Measurements from ENCODE around the gene GSPT1.
"Not testable (repeated sequence)": the region's sequence is repeated elsewhere in the genome, so short reads cannot be mapped to it uniquely, and the experiment has no call there.

The GSPT1 gene

GRCh38 chr16:11962457-11962856, 46.7 kb upstream of the GSPT1 start:
- H3K27ac ChIP-seq (ENCODE audit: low read depth, low read length); H4K12ac ChIP-seq (ENCODE audit: low read depth, low read length); H3K79me2 ChIP-seq (ENCODE audit: control insufficient read depth, insufficient read depth, low read length, poor library complexity); H3K4me3 ChIP-seq (ENCODE audit: low read depth, low read length); H3K27me3 ChIP-seq (ENCODE audit: insufficient read depth, low read length); H2AFZ ChIP-seq (ENCODE audit: insufficient read depth, low read length, poor library complexity); H2AK5ac ChIP-seq (ENCODE audit: low read length); H2BK120ac ChIP-seq (ENCODE audit: insufficient read depth, low read length, poor library complexity); H3K9me3 ChIP-seq (ENCODE audit: insufficient read depth, low read depth, low read length); H3K4ac ChIP-seq (ENCODE audit: low read depth, low read length); H3K23ac ChIP-seq (ENCODE audit: low read length); DNase-seq; H3K9ac ChIP-seq (ENCODE audit: low read length); H3K18ac ChIP-seq (ENCODE audit: low read length); H3K4me1 ChIP-seq (ENCODE audit: control insufficient read depth in 1 of 2, insufficient read depth in 2 of 2, low read length in 2 of 2); H2BK12ac ChIP-seq (ENCODE audit: low read length); H3K14ac ChIP-seq (ENCODE audit: low read length); H2BK5ac ChIP-seq (ENCODE audit: low read depth, low read length, poor library complexity); H4K91ac ChIP-seq (ENCODE audit: low read depth, low read length); H3K4me2 ChIP-seq (ENCODE audit: low read length); H3K36me3 ChIP-seq (ENCODE audit: control insufficient read depth in 1 of 2, insufficient read depth in 2 of 2, low read length in 2 of 2); H4K8ac ChIP-seq (ENCODE audit: low read depth, low read length); H3K79me1 ChIP-seq (ENCODE audit: low read length): not testable (repeated sequence)
- no CpG with 5 or more reads among the region's 5 CpGs for WGBS (ENCODE audit: extremely low coverage, insufficient coverage, insufficient read length)

DNA sequence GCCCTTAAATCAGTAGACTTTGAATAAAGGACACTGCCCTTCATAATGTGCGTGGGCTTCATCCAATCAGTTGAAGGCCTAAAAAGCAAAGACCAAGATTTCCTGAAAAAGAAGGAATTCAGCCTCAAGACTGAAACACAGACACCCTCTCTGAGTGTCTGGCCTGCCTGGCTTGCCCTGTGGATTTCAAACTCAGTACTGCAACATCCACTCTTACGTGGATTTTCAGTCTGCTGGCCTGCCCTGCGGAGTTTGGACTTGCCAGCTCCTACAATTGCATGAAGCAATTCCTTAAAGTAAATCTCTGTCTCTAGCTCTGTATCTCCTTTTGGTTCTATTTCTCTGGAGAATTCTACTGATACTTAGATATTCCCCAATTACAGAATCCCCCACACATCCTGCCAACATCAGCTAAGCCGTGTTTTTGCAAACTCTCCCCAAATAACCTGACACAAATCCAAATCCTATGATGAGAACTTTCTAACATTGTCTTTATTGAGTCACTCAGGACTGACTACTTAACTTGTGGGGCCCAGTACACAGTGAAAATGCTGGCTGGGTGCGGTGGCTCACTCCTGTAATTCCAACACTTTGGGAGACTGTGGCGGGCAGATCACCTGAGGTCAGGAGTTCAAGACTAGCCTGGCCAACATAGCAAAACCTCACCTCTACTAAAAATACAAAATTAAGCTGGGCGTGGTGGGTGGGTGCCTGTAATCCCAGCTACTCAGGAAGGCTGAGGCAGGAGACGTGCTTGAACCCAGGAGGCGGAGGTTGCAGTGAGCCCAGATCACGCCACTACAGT, 42.0 kb upstream of the GSPT1 start:
- no peak overlapping the region for H2BK12ac ChIP-seq (ENCODE audit: low read length)
- no peak overlapping the region for H3K27ac ChIP-seq (ENCODE audit: low read depth, low read length)
- no peaks in the 10 kb centered on the region for H3K9me3 ChIP-seq (ENCODE audit: insufficient read depth, low read depth, low read length)
- H2BK120ac ChIP-seq (ENCODE audit: insufficient read depth, low read length, poor library complexity), result no peak overlapping the region
- no peak overlapping the region for H4K12ac ChIP-seq (ENCODE audit: low read depth, low read length)
- no peak overlapping the region for H3K18ac ChIP-seq (ENCODE audit: low read length)
- H2AK5ac ChIP-seq (ENCODE audit: low read length), result no peak overlapping the region
- H3K36me3 ChIP-seq (ENCODE audit: control insufficient read depth in 1 of 2, insufficient read depth in 2 of 2, low read length in 2 of 2), result no peaks in the 10 kb centered on the region
- no peak overlapping the region for H2AFZ ChIP-seq (ENCODE audit: insufficient read depth, low read length, poor library complexity)
- no peak overlapping the region for H3K4me2 ChIP-seq (ENCODE audit: low read length)
- WGBS (ENCODE audit: extremely low coverage, insufficient coverage, insufficient read length), result no CpG with 5 or more reads among the region's 10 CpGs
- no peak overlapping the region for H4K8ac ChIP-seq (ENCODE audit: low read depth, low read length)
- no peaks in the 10 kb centered on the region for H3K79me2 ChIP-seq (ENCODE audit: control insufficient read depth, insufficient read depth, low read length, poor library complexity)
- peaks cover 5 to 7% of the 10 kb centered on the region in 2 experiments for H3K4me1 ChIP-seq (ENCODE audit: control insufficient read depth in 1 of 2, insufficient read depth in 2 of 2, low read length in 2 of 2)
- no peak overlapping the region for H3K4me3 ChIP-seq (ENCODE audit: low read depth, low read length)
- no peak overlapping the region for H3K4ac ChIP-seq (ENCODE audit: low read depth, low read length)
- H3K14ac ChIP-seq (ENCODE audit: low read length), result no peak overlapping the region
- no peak overlapping the region for H2BK5ac ChIP-seq (ENCODE audit: low read depth, low read length, poor library complexity)
- DNase-seq, result no peak
- no peak overlapping the region for H3K23ac ChIP-seq (ENCODE audit: low read length)
- no peak overlapping the region for H4K91ac ChIP-seq (ENCODE audit: low read depth, low read length)
- no peak overlapping the region for H3K9ac ChIP-seq (ENCODE audit: low read length)
- no peaks in the 10 kb centered on the region for H3K79me1 ChIP-seq (ENCODE audit: low read length)
- no peaks in the 10 kb centered on the region for H3K27me3 ChIP-seq (ENCODE audit: insufficient read depth, low read length)

- H2BK5ac ChIP-seq (ENCODE audit: low read depth, low read length, poor library complexity), result no peak overlapping the region
- no CpG with 5 or more reads among the region's 2 CpGs for WGBS (ENCODE audit: extremely low coverage, insufficient coverage, insufficient read length)
- no peaks in the 10 kb centered on the region for H3K79me1 ChIP-seq (ENCODE audit: low read length)
- no peak overlapping the region for H3K9ac ChIP-seq (ENCODE audit: low read length)
- H4K91ac ChIP-seq (ENCODE audit: low read depth, low read length), result no peak overlapping the region
- no peak overlapping the region for H3K14ac ChIP-seq (ENCODE audit: low read length)
- H3K9me3 ChIP-seq (ENCODE audit: insufficient read depth, low read depth, low read length), result no peaks in the 10 kb centered on the region
- no peak overlapping the region for H3K4ac ChIP-seq (ENCODE audit: low read depth, low read length)
- no peak overlapping the region for H4K8ac ChIP-seq (ENCODE audit: low read depth, low read length)
- H3K18ac ChIP-seq (ENCODE audit: low read length), result no peak overlapping the region
- H2AK5ac ChIP-seq (ENCODE audit: low read length), result no peak overlapping the region
- no peaks in the 10 kb centered on the region for H3K79me2 ChIP-seq (ENCODE audit: control insufficient read depth, insufficient read depth, low read length, poor library complexity)
- no peak overlapping the region for H4K12ac ChIP-seq (ENCODE audit: low read depth, low read length)
- no peak overlapping the region for H2BK120ac ChIP-seq (ENCODE audit: insufficient read depth, low read length, poor library complexity)
- no peaks in the 10 kb centered on the region for H3K36me3 ChIP-seq (ENCODE audit: control insufficient read depth in 1 of 2, insufficient read depth in 2 of 2, low read length in 2 of 2)
- DNase-seq, result no peak
- H3K27ac ChIP-seq (ENCODE audit: low read depth, low read length), result no peak overlapping the region
- no peak overlapping the region for H3K23ac ChIP-seq (ENCODE audit: low read length)
- H3K27me3 ChIP-seq (ENCODE audit: insufficient read depth, low read length), result no peaks in the 10 kb centered on the region
- H2AFZ ChIP-seq (ENCODE audit: insufficient read depth, low read length, poor library complexity), result no peak overlapping the region
- no peak overlapping the region for H3K4me2 ChIP-seq (ENCODE audit: low read length)
- H2BK12ac ChIP-seq (ENCODE audit: low read length), result no peak overlapping the region
- H3K4me3 ChIP-seq (ENCODE audit: low read depth, low read length), result no peak overlapping the region
- peaks cover 5 to 7% of the 10 kb centered on the region in 2 experiments for H3K4me1 ChIP-seq (ENCODE audit: control insufficient read depth in 1 of 2, insufficient read depth in 2 of 2, low read length in 2 of 2)
Observed at GRCh38 chr16:11956558-11956957, 40.8 kb upstream of the GSPT1 start.

DNA sequence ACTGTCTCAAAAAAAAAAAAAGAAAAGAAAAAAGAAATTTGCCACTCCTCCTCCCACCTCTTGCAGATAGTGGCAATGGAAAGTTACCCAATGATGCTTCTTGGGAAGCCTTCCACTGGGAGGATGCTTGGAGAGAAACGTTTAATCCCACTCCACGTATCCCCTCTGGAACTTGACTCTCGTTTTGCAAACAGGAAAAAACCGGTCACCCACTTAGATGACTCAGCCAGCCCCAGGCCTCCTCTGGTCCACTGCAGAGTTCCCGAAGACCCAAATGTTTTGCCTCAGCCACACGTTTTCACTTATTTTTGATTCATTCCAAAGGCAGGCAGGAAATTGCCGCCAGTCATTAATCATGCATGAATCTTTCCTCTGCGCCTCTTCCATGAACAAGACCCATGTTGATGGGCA, 40.0 kb upstream of the GSPT1 start:
- H3K4me2 ChIP-seq (ENCODE audit: low read length), result peak overlapping the region; percentile 9
- H4K91ac ChIP-seq (ENCODE audit: low read depth, low read length), result no peak overlapping the region
- H3K79me1 ChIP-seq (ENCODE audit: low read length), result no peaks in the 10 kb centered on the region
- DNase-seq, result peak; percentile 84 to 94
- H3K36me3 ChIP-seq (ENCODE audit: control insufficient read depth in 1 of 2, insufficient read depth in 2 of 2, low read length in 2 of 2), result no peaks in the 10 kb centered on the region
- H3K9ac ChIP-seq (ENCODE audit: low read length), result no peak overlapping the region
- no peak overlapping the region for H4K12ac ChIP-seq (ENCODE audit: low read depth, low read length)
- H4K8ac ChIP-seq (ENCODE audit: low read depth, low read length), result no peak overlapping the region
- no CpG with 5 or more reads among the region's 8 CpGs for WGBS (ENCODE audit: extremely low coverage, insufficient coverage, insufficient read length)
- H3K4ac ChIP-seq (ENCODE audit: low read depth, low read length), result no peak overlapping the region
- no peak overlapping the region for H2AK5ac ChIP-seq (ENCODE audit: low read length)
- no peaks in the 10 kb centered on the region for H3K9me3 ChIP-seq (ENCODE audit: insufficient read depth, low read depth, low read length)
- H2AFZ ChIP-seq (ENCODE audit: insufficient read depth, low read length, poor library complexity), result no peak overlapping the region
- H3K23ac ChIP-seq (ENCODE audit: low read length), result no peak overlapping the region
- H3K4me1 ChIP-seq (ENCODE audit: control insufficient read depth in 1 of 2, insufficient read depth in 2 of 2, low read length in 2 of 2), result peaks cover 5 to 7% of the 10 kb centered on the region in 2 experiments
- no peaks in the 10 kb centered on the region for H3K27me3 ChIP-seq (ENCODE audit: insufficient read depth, low read length)
- no peak overlapping the region for H2BK5ac ChIP-seq (ENCODE audit: low read depth, low read length, poor library complexity)
- H3K27ac ChIP-seq (ENCODE audit: low read depth, low read length), result no peak overlapping the region
- no peak overlapping the region for H2BK120ac ChIP-seq (ENCODE audit: insufficient read depth, low read length, poor library complexity)
- no peaks in the 10 kb centered on the region for H3K79me2 ChIP-seq (ENCODE audit: control insufficient read depth, insufficient read depth, low read length, poor library complexity)
- no peak overlapping the region for H2BK12ac ChIP-seq (ENCODE audit: low read length)
- H3K18ac ChIP-seq (ENCODE audit: low read length), result no peak overlapping the region
- no peak overlapping the region for H3K14ac ChIP-seq (ENCODE audit: low read length)
- H3K4me3 ChIP-seq (ENCODE audit: low read depth, low read length), result no peak overlapping the region

All from trophoblast cell (in vitro differentiated cells and primary cell).